Thyroid gland (tissue), 4 donors: Measurements from ENCODE around the gene DRD2.

Source experiments
- CTCF ChIP-seq, 6 experiments: fragments of 200-600 bp in 3 of 6; fragments of 450-650 bp in 3 of 6; sonication (generic) in 3 of 6; IDR thresholded peaks; one replicate each; pipeline ENCODE4 v1.5.1; 2016 to 2019; ENCODE audit warnings: antibody characterized with exemption in 6 of 6, mild to moderate bottlenecking in 2 of 6, inconsistent platforms in 1 of 6, moderate library complexity in 1 of 6
- POLR2A ChIP-seq, 2 donors: fragments of 450-650 bp; IDR thresholded peaks; one replicate each; pipeline ENCODE4 v1.6.1; 2017; ENCODE audit warnings: antibody characterized with exemption in 2 of 2, mild to moderate bottlenecking in 2 of 2, moderate library complexity in 1 of 2

- TF ChIP-seq CTCF (IDR thresholded peaks at IDR 0.05) (no peak), POLR2A (IDR thresholded peaks at IDR 0.05) (no peak)
Measured at GRCh38 chr11:113389272-113389671, 85.9 kb downstream of the DRD2 start.
